A673 (cell line): ENCODE measurements around the gene ERAL1.

Experiments used
- CTCF ChIP-seq: fragments of 300-800, 200-600 bp; sonication (generic); conservative IDR thresholded peaks from 2 replicates; pipeline ENCODE4 v1.5.1; 2017; ENCODE audit warnings: low read depth, mild to moderate bottlenecking, antibody characterized with exemption, low read length, moderate library complexity, mixed read lengths
- EZH2 ChIP-seq: fragments of 200-600 bp; sonication (generic); IDR thresholded peaks from 2 replicates; pipeline ENCODE4 v1.6.1; 2017; ENCODE audit warnings: borderline replicate concordance, low read depth, mild to moderate bottlenecking, mixed read lengths, antibody characterized with exemption, low read length; ENCODE audit not compliant: poor library complexity, severe bottlenecking

- TF ChIP-seq CTCF (no peak), EZH2 (no peak)
Observed at GRCh38 chr17:28856028-28856574, 1.3 kb downstream of the ERAL1 start.
